HL-60 (cell line): ENCODE results near the gene PIK3R1.

Experiments used
- CTCF ChIP-seq: IDR thresholded peaks from one replicate; pipeline ENCODE4 v1.5.1; 2011; ENCODE audit warnings: low read length, control low read depth, inconsistent platforms; ENCODE audit not compliant: insufficient read depth
- GABPA ChIP-seq: IDR thresholded peaks from 2 replicates; pipeline ENCODE4 v1.6.1; 2012; ENCODE audit warnings: low read depth
- REST ChIP-seq: IDR thresholded peaks from 2 replicates; pipeline ENCODE4 v1.6.1; 2012; ENCODE audit warnings: low read depth; ENCODE audit not compliant: insufficient replicate concordance

GRCh38 chr5:68295772-68296171, 80.2 kb downstream of the PIK3R1 start:
- no peak for TF ChIP-seq CTCF
- TF ChIP-seq REST = no peak
- TF ChIP-seq GABPA = no peak
